Measurements from ENCODE around the gene CDH12. TPM values are rescaled to one million over a fixed set of nuclear protein-coding genes. Genes with fewer than 3 reads are reported as not detected.

The CDH12 gene
- total RNA-seq, 1 experiment from 2014 or later, result 0.21 TPM

DNA sequence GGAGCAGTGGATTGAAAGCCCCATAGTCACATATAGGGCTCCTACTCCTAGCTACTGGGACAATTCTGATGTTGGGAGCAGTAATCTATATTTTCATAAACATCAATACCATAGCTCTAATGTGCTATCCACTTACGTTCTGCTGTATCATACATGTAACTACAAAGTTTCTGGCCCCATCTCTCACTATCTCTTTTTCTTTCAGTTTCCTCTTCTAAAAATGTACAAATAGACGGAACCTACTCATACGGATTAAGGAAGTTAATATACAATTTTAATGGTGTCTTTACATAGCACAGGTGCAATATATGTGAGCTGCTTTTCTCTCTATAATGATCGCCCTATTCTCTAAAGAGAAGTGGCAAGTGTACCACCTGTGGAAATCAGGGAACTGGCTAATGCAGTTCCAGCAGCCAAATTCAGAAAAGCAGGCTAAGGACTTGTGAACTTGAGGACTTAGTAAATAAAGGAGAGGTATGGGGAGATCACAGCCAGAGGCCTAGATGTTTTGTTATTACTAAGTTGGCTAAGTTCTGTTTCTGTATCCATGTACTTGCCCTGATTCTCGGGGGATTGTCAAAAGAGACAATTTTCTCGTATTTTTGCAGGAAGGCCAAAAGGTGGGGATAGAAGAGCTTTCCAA is 1021.9 kb downstream of the CDH12 start:
- H3K4me3 ChIP-seq (ENCODE audit: insufficient read depth, low read depth, low read length), result no peak overlapping the region
- H3K27me3 ChIP-seq (ENCODE audit: control insufficient read depth, insufficient read depth, low read length), result no peaks in the 10 kb centered on the region
- DNase-seq, result no peak
- H3K36me3 ChIP-seq (replicated peaks; ENCODE audit: control insufficient read depth, insufficient read depth, low read length), result no peaks in the 10 kb centered on the region

GRCh38 chr5:21826884-21827283 is 1026.3 kb downstream of the CDH12 start:
- Histone ChIP-seq H3K36me3 (replicated peaks; ENCODE audit: control insufficient read depth, insufficient read depth, low read length) (no peaks in the 10 kb centered on the region), H3K4me3 (ENCODE audit: insufficient read depth, low read depth, low read length) (no peak overlapping the region), H3K27me3 (ENCODE audit: control insufficient read depth, insufficient read depth, low read length) (no peaks in the 10 kb centered on the region)
- no peak for DNase-seq

DNA sequence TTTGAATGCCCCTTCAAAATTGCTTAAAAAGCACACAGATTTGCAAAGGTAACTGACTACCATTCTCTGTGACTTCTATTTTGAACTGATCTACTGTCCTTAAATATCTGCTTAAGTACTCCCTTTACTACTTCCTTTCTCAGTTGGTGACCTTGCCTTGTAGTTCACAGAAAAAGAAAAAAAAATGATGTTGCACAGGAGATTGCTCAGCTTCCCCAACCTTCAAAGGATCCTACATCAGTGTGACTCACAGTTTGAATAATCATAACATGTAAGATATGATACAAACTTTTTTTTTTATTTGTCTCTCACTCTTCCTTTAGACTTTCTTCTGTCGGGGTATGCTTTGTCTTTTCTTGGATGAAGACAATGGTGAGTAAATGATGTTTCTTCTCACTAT is 1029.6 kb downstream of the CDH12 start:
- no peak for DNase-seq
- no peak overlapping the region for H3K4me3 ChIP-seq (ENCODE audit: insufficient read depth, low read depth, low read length)
- no peaks in the 10 kb centered on the region for H3K36me3 ChIP-seq (replicated peaks; ENCODE audit: control insufficient read depth, insufficient read depth, low read length)
- no peaks in the 10 kb centered on the region for H3K27me3 ChIP-seq (ENCODE audit: control insufficient read depth, insufficient read depth, low read length)

GRCh38 chr5:21823076-21823574 is 1030.0 kb downstream of the CDH12 start:
- H3K36me3 ChIP-seq (replicated peaks; ENCODE audit: control insufficient read depth, insufficient read depth, low read length), result no peaks in the 10 kb centered on the region
- no peaks in the 10 kb centered on the region for H3K27me3 ChIP-seq (ENCODE audit: control insufficient read depth, insufficient read depth, low read length)
- DNase-seq, result no peak
- H3K4me3 ChIP-seq (ENCODE audit: insufficient read depth, low read depth, low read length), result no peak overlapping the region

GRCh38 chr5:21820527-21820926 is 1032.6 kb downstream of the CDH12 start:
- DNase-seq, result no peak

DNA sequence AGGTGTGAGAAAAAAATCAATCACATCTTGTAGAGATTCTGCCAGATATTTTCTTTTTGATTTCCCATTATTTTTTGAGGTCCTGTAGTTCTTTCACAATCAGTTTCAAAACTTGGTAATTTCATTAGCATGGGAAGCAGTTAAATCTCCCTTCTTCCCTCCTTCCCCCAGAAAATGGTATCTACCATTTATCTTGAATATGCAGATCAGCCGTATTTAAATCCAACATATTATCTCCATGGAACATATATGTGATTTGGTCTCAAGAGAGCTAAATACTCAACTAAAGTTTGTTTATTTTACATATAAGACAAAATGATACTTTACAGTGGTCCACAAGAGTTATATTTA is 1034.8 kb downstream of the CDH12 start:
- H3K4me3 ChIP-seq (ENCODE audit: insufficient read depth, low read depth, low read length), result no peak overlapping the region
- no peak for DNase-seq

More at GRCh38 chr5:21820527-21820926, 1032.6 kb downstream of the CDH12 start:
- Histone ChIP-seq H3K4me3 (ENCODE audit: insufficient read depth, low read depth, low read length) (no peak overlapping the region), H3K27me3 (ENCODE audit: control insufficient read depth, insufficient read depth, low read length) (no peaks in the 10 kb centered on the region), H3K36me3 (replicated peaks; ENCODE audit: control insufficient read depth, insufficient read depth, low read length) (no peaks in the 10 kb centered on the region)

DNA sequence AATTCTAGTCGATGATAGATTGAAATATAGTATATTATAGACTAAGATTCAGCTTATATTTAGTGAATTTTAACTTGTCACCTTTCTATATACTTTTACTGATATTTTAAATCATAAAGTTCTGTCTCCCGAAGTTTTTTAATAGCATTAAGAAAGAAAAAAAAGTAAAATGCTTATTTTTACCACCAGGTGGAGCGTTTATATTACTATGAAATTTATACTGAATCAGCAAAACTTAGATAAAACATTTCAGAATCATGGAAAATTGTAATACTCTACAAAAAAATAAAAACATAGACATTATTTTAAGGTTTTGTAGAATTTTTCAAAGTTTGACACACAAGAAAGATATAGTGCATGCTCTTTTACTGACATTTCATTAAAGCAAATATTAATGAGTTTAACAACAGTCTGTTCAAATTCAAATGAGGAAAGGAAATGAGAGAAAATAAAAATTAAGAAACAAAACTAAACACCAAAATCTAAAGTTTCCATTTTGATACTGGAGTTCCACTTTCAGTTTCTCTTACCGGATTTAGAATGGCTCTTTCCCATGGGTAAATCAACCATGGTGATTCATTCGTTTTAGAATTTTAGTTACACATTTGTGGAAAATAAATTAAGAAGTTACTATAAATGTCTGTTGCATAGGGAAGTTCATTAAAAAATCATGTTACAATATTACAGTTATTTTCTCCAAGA is 1035.3 kb downstream of the CDH12 start:
- no peak overlapping the region for H3K4me3 ChIP-seq (ENCODE audit: insufficient read depth, low read depth, low read length)
- no peaks in the 10 kb centered on the region for H3K27me3 ChIP-seq (ENCODE audit: control insufficient read depth, insufficient read depth, low read length)
- DNase-seq, result no peak
- H3K36me3 ChIP-seq (replicated peaks; ENCODE audit: control insufficient read depth, insufficient read depth, low read length), result no peaks in the 10 kb centered on the region

More for the DNA sequence above, 1034.8 kb downstream of the CDH12 start:
- H3K36me3 ChIP-seq (replicated peaks; ENCODE audit: control insufficient read depth, insufficient read depth, low read length), result no peaks in the 10 kb centered on the region
- H3K27me3 ChIP-seq (ENCODE audit: control insufficient read depth, insufficient read depth, low read length), result no peaks in the 10 kb centered on the region

DNA sequence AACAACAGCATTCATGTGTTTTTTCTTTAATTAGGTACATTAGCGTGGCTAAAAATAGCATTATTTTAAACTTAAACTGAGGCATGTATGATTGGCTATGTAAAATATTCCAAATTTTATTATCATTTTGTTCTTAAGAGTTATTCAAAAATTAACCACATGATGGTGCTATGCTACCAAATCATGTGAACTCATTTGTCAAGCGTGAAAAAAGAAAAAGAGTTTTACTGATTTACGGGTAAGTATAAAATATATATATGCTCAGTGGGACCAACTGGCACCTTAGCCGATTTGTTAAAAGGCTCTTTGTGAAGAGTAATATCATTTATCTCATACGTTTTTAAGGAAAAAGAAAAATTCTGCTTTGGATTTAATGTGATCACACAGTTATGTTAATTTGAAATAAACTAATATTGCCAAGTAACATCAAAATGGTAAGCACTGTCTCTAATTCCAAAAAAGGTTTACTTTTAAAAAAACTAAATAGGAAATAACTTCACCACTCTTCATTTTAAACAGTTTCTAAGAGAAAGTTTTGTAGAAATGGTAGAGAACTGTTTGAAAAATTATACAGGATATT is 1042.3 kb downstream of the CDH12 start:
- DNase-seq, result no peak

GRCh38 chr5:21809611-21810010 is 1043.5 kb downstream of the CDH12 start:
- no peak overlapping the region for H3K4me3 ChIP-seq (ENCODE audit: insufficient read depth, low read depth, low read length)
- no peaks in the 10 kb centered on the region for H3K36me3 ChIP-seq (replicated peaks; ENCODE audit: control insufficient read depth, insufficient read depth, low read length)
- DNase-seq, result no peak
- H3K27me3 ChIP-seq (ENCODE audit: control insufficient read depth, insufficient read depth, low read length), result no peaks in the 10 kb centered on the region

More for the DNA sequence above, 1042.3 kb downstream of the CDH12 start:
- Histone ChIP-seq H3K27me3 (ENCODE audit: control insufficient read depth, insufficient read depth, low read length) (no peaks in the 10 kb centered on the region), H3K36me3 (replicated peaks; ENCODE audit: control insufficient read depth, insufficient read depth, low read length) (no peaks in the 10 kb centered on the region), H3K4me3 (ENCODE audit: insufficient read depth, low read depth, low read length) (no peak overlapping the region)

- H3K27me3 ChIP-seq (ENCODE audit: control insufficient read depth, insufficient read depth, low read length), result no peaks in the 10 kb centered on the region
- DNase-seq, result no peak
- H3K4me3 ChIP-seq (ENCODE audit: insufficient read depth, low read depth, low read length), result no peak overlapping the region
- H3K36me3 ChIP-seq (replicated peaks; ENCODE audit: control insufficient read depth, insufficient read depth, low read length), result no peaks in the 10 kb centered on the region
Observed at GRCh38 chr5:21807953-21808352, 1045.2 kb downstream of the CDH12 start.

DNA sequence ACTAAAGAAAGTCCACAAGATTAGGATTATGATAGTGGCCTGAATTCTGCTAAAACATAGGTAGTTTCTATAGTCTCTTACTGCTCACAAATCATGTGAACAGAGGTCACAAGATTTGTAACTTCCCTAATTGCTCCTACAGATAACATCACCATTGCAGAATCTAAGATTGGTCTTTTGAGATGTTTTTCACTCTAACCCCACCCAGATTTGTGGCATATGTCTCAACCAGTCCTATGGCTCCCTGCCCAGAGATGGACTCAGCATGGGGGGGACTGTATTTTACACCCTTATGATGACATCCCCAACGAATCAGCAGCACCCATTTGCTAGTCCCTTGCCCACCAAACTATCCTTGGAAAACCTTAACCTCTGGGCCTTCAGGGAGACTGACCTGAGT is 1046.2 kb downstream of the CDH12 start:
- DNase-seq, result no peak

DNA sequence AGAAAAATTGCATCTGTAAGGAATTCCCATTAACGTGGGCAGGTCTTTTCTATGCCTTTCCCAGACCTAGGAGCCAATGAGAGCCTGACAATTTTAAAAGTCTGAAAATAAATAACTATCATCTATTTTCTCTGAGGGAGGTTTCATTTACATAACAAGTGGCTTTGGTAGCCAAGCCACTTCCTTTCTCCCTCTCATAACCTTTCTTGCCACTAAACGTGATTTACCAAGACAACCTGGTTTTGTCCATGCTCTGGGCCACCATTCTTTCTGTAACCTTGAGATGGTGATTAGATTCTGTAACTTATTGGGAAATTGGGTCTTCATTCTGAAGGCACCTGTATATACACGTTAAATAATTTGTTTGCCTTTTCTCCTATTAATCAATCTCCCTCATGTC is 1046.9 kb downstream of the CDH12 start:
- Histone ChIP-seq H3K36me3 (replicated peaks; ENCODE audit: control insufficient read depth, insufficient read depth, low read length) (no peaks in the 10 kb centered on the region), H3K4me3 (ENCODE audit: insufficient read depth, low read depth, low read length) (no peak overlapping the region), H3K27me3 (ENCODE audit: control insufficient read depth, insufficient read depth, low read length) (no peaks in the 10 kb centered on the region)
- no peak for DNase-seq

More for the DNA sequence above, 1046.2 kb downstream of the CDH12 start:
- no peaks in the 10 kb centered on the region for H3K36me3 ChIP-seq (replicated peaks; ENCODE audit: control insufficient read depth, insufficient read depth, low read length)
- no peak overlapping the region for H3K4me3 ChIP-seq (ENCODE audit: insufficient read depth, low read depth, low read length)
- no peaks in the 10 kb centered on the region for H3K27me3 ChIP-seq (ENCODE audit: control insufficient read depth, insufficient read depth, low read length)

- no peak for DNase-seq
- Histone ChIP-seq H3K27me3 (ENCODE audit: control insufficient read depth, insufficient read depth, low read length) (no peaks in the 10 kb centered on the region), H3K4me3 (ENCODE audit: insufficient read depth, low read depth, low read length) (no peak overlapping the region), H3K36me3 (replicated peaks; ENCODE audit: control insufficient read depth, insufficient read depth, low read length) (no peaks in the 10 kb centered on the region)
Observed at GRCh38 chr5:21802869-21803490, 1050.2 kb downstream of the CDH12 start.

GRCh38 chr5:21802100-21802499 is 1051.0 kb downstream of the CDH12 start:
- Histone ChIP-seq H3K4me3 (ENCODE audit: insufficient read depth, low read depth, low read length) (no peak overlapping the region), H3K36me3 (replicated peaks; ENCODE audit: control insufficient read depth, insufficient read depth, low read length) (no peaks in the 10 kb centered on the region), H3K27me3 (ENCODE audit: control insufficient read depth, insufficient read depth, low read length) (no peaks in the 10 kb centered on the region)
- DNase-seq, result no peak

DNA sequence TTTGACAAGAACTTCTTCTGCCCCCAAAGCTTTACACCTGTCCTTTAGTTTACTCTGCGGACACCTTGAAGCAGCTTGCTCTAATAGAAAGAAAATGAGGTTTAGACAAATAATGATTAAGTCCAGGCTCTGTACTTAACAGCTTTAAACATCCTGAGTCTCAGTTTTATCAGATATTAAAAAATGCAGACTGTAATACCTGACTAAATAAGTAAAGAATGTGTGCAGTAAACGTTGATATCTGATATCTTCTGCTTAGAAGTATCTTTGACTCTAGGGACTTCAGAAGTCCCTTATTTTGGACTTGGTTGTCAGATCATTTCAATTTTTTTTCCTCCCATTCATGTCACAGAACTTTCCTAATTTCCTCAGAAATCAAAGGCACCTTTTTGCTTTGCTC is 1060.4 kb downstream of the CDH12 start:
- Histone ChIP-seq H3K27me3 (ENCODE audit: control insufficient read depth, insufficient read depth, low read length) (no peaks in the 10 kb centered on the region), H3K36me3 (replicated peaks; ENCODE audit: control insufficient read depth, insufficient read depth, low read length) (no peaks in the 10 kb centered on the region), H3K4me3 (ENCODE audit: insufficient read depth, low read depth, low read length) (no peak overlapping the region)
- no peak for DNase-seq

Data from H7 (cell line).